Activated T-cell treated with anti-CD3 and anti-CD28 coated beads, Interleukin-2, amount 50 U/mL, for 24 hours (primary cell): Measurements from ENCODE around the gene PEPD.

Experiments used
- DNase-seq: peaks from one replicate; pipeline ENCODE4 v3.0.0-alpha.2; 2020
- H3K27ac Mint-ChIP-seq: 2 replicates; pipeline ENCODE4 v1.8.0; 2020; ENCODE audit warnings: mild to moderate bottlenecking, mixed read lengths
- H3K27me3 Mint-ChIP-seq: 2 replicates; pipeline ENCODE4 v1.8.0; 2020; ENCODE audit warnings: mixed read lengths
- H3K36me3 Mint-ChIP-seq: 2 replicates; pipeline ENCODE4 v1.8.0; 2020; ENCODE audit warnings: low read depth, mixed read lengths
- H3K4me1 Mint-ChIP-seq: 2 replicates; pipeline ENCODE4 v1.8.0; 2020; ENCODE audit warnings: low read depth, mixed read lengths
- H3K4me3 Mint-ChIP-seq: 2 replicates; pipeline ENCODE4 v1.8.0; 2020; ENCODE audit warnings: mild to moderate bottlenecking, moderate library complexity, mixed read lengths
- H3K9me3 Mint-ChIP-seq: 2 replicates; pipeline ENCODE4 v1.8.0; 2020; ENCODE audit warnings: mixed read lengths

Gene PEPD

DNA sequence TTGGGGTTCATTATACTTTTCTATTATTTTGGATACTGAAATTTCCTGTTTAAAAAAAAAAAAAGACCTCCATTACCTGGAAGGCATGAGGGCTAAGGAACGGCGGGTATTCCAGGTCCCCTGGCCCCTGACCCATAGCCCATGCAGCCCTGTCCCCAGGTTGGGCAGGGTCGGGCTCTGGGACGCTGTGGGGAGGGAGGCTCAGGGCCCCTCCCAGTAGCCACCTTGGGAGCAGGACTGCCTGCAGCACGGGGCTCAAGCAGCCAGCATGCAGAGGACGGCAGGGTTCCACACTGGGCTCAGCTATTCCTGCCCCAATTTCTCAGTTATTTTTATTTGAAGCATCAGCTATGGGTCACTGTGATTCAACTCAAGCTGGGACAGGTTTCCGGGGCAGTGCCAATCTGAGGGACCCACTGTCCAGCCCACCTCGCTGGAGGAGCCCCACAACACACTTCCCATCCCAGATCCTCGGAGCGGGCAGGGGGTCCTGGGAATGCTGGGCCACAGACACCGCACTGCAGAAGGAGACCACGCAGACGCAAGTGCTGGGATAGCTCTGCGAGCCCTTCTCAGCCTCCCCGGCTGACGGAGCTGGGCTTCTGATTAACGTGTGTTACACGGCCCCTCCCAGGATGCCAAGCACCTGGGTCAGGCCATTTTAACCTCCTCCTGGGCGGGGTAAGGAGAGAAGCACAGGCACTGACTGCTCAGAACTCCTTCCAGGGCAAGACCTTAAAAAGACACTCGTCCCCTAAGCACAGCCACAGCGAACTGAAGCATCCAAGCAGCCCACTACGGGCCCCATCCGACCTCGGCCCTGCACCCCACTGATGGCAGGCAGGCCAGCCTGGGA lies 60.1 kb downstream of the PEPD start:
- Mint-ChIP-seq H3K4me3 (no peak overlapping the region), H3K9me3 (no peaks in the 10 kb centered on the region), H3K36me3 (peaks cover 21% of the 10 kb centered on the region), H3K27ac (no peak overlapping the region), H3K4me1 (no peaks in the 10 kb centered on the region), H3K27me3 (no peaks in the 10 kb centered on the region)
- peak; percentile 12 for DNase-seq

DNA sequence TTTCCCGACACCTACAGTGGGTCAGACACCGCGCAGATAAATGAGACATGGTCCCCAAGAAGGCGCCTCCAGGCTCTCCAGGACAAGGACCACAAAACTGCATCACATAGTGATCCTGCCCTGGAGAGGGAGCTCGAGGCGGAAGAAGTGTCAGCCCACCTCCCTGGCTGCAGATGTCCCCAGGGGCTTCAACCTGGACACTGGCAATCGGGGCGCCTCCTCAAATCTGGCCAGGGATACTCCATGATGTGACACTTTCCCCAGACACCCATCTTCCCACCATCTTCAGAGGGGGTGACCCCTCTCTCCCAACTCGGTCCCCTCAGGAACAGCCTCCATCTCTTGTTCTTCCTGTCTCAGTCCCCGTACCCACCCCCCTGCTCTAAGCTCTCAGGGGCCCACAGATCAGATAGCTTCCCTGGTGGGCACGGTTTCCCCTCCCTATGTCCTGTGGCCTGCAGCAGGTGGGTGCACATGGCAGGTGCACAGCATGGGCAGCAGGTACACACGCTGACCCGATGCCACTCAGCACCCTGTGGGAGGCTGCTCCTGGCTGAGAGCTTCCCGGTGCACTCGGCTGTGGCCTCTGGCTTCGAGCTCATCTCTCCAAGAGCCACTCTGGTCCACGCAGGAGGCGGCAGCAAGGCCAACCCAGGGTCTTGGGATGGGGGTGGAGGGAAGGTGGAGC lies 61.2 kb downstream of the PEPD start:
- peak; percentile 11 for DNase-seq
- Mint-ChIP-seq H3K9me3 (no peaks in the 10 kb centered on the region), H3K27ac (no peak overlapping the region), H3K4me1 (no peaks in the 10 kb centered on the region), H3K4me3 (no peak overlapping the region), H3K27me3 (no peaks in the 10 kb centered on the region), H3K36me3 (peaks cover 21% of the 10 kb centered on the region)

DNA sequence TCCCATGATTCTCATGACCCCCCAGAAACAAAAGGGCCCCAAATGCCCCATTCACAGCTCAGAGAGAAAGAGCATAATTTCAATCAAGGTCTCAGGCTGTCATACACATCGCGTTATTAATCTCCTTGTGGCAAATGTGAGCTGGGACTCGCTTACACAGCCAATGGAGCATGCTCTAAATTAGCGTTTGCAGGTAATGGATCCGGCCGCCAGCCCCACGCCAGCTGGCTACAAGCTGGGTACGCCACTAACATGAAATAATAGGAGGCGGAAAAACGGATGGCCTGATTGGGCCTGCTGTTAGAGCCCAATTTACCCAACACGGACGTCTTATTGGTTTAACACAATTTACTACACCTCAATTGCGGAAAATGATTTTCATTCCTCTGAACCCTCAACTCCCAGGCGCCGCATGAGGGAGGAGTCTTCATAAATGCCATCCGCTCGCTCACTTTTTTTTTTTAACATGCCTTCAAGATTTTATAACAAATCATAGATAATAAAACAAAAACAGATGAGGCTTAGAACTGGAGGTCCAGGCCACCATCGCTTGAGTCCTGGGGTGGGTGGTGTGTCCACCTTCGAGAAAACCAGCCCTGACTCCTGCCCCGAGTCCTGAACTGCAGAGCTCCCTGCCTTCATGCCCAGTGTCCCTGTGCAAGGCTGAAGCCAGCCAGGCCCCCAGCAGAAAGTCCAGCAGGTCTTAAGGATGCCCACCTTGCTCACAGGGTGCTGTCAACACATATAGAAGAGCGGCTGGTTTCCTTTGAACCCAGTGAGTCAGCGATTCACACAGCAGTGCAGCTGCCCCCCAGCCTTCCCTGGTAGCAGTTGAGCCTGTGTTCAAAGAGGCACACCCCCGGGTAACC lies 62.1 kb downstream of the PEPD start:
- H3K9me3 Mint-ChIP-seq: no peaks in the 10 kb centered on the region
- no peaks in the 10 kb centered on the region for H3K4me1 Mint-ChIP-seq
- H3K27ac Mint-ChIP-seq: no peak overlapping the region
- no peaks in the 10 kb centered on the region for H3K27me3 Mint-ChIP-seq
- H3K4me3 Mint-ChIP-seq: no peak overlapping the region
- peak; percentile 12 for DNase-seq
- H3K36me3 Mint-ChIP-seq: peaks cover 21% of the 10 kb centered on the region

DNA sequence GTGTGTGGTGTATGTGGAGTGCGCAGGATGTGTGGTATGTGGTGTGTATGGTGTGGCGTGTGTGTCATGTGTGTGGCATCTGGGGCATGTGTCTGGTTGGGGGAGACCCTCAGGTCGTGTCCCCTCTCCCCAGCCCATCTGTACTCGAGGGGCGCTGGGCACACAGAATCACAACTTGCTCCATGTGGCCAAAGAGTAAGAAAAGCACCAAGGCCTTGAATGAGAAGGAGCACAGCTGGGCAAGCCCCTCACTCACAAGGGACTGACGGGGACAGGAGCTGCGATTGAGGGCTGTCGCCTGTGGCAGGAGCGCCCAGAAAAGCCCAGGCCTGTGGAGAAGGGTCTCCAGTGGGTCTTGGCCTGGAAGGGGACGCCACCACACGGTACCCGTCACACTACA lies 62.8 kb downstream of the PEPD start:
- peaks cover 20% of the 10 kb centered on the region for H3K36me3 Mint-ChIP-seq
- H3K27me3 Mint-ChIP-seq: no peaks in the 10 kb centered on the region
- no peaks in the 10 kb centered on the region for H3K4me1 Mint-ChIP-seq
- DNase-seq: peak; percentile 5
- H3K9me3 Mint-ChIP-seq: no peaks in the 10 kb centered on the region
- H3K27ac Mint-ChIP-seq: no peak overlapping the region
- no peak overlapping the region for H3K4me3 Mint-ChIP-seq

DNA sequence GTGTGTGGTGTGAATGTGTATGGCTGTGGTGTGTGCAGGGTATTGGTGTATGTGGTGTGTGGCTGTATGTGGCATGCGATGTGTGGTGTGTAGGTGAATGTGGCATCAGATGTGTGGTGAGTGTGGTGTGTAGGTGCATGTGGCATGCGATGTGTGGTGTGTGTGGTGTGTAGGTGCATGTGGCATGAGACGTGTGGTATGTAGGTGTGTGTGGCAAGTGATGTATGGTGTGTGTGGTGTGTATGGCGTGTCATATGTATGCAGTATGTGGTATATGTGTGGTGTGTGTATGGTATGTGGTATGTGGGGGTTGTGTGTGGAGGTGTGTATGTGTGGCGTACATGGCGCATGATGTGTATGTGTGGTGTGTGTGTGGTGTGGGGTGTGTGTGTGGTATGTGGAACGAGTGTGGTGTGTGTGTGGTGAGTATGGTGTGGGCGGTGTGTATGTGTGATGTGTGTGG lies 63.4 kb downstream of the PEPD start:
- Mint-ChIP-seq H3K4me3 (no peak overlapping the region), H3K4me1 (no peaks in the 10 kb centered on the region), H3K27me3 (no peaks in the 10 kb centered on the region), H3K27ac (no peak overlapping the region), H3K9me3 (no peaks in the 10 kb centered on the region), H3K36me3 (peaks cover 17% of the 10 kb centered on the region)
- peak; percentile 14 for DNase-seq

DNA sequence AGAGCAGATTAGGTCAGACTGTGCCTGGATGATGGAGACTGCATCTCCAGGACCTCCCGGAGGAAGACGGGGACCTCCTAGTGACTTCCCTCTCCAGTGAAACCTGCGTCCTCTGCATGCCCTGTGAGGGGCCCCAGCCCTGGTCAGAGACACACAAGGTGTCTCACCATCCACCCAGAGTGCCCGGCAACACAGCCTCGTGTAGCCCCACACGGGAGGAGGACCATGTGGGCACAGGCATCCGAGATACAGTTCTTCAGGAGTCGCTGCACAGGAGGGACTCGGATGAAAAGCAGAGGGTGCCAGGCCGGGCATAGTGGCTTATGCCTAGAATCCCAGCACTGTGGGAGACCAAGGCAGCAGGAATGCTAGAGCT lies 64.8 kb downstream of the PEPD start:
- H3K9me3 Mint-ChIP-seq: no peaks in the 10 kb centered on the region
- no peaks in the 10 kb centered on the region for H3K27me3 Mint-ChIP-seq
- peaks cover 10% of the 10 kb centered on the region for H3K36me3 Mint-ChIP-seq
- H3K4me3 Mint-ChIP-seq: no peak overlapping the region
- H3K4me1 Mint-ChIP-seq: no peaks in the 10 kb centered on the region
- H3K27ac Mint-ChIP-seq: no peak overlapping the region
- DNase-seq: peak; percentile 14

DNA sequence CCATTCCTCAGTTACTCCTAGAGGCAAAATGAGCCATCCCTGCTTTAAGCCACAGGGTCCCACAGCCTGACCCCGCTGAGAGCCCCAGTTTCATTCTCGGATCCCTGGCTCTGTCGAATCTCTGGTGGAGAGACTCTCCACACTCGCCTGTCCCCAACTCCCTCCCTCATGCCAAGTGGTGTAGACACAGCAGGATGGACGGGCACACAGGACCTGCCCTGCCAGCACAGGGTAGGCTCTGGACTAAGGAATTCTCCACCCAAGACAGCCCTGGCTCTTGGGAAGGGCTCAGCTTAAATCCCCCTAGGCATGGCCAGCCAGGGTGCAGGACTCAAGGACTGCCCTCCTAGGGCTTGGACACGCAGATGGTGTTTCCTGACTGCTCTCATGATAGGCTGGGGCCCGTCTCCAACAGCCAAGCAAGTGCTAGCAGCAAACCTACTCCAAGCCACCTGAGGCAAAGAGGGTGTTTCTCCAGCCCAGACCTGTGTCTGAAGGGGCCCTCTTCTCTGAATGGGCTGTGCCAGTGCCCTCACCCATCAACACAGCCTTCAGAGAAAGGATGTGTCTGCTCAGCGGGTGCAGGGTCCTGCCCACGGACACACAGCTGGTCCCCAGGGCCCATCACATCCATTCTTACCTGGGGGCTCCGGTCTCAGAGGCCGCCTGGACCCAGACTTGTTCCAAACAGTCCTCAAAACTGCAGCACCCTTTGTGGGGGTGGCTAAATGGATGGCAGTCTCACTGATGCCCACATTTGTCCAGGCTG lies 65.3 kb downstream of the PEPD start:
- Mint-ChIP-seq H3K27ac (no peak overlapping the region), H3K4me3 (no peak overlapping the region), H3K9me3 (no peaks in the 10 kb centered on the region), H3K27me3 (no peaks in the 10 kb centered on the region), H3K4me1 (no peaks in the 10 kb centered on the region), H3K36me3 (peaks cover 8% of the 10 kb centered on the region)
- DNase-seq: no peak

DNA sequence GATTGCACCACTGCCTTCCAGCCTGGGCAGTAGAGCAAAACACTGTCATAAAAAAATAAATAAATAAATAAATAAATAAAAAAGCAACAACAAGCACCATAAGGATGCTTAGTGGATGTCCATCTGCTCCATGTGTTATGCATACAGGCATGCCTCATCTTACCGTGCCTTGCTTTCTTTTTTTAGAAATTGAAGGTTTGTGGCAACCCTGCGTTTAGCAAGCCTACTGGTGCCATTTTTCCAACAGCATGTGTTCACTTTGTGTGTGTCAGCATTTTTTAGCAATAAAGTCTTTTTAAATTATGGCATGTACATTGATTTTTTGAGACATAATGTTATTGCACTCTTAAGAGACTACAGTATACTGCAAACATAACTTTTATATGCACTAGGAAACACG lies 68.3 kb downstream of the PEPD start:
- Mint-ChIP-seq H3K4me3 (no peak overlapping the region), H3K9me3 (no peaks in the 10 kb centered on the region), H3K27ac (no peak overlapping the region), H3K27me3 (no peaks in the 10 kb centered on the region), H3K36me3 (peaks cover 5% of the 10 kb centered on the region), H3K4me1 (no peaks in the 10 kb centered on the region)
- DNase-seq: no peak

DNA sequence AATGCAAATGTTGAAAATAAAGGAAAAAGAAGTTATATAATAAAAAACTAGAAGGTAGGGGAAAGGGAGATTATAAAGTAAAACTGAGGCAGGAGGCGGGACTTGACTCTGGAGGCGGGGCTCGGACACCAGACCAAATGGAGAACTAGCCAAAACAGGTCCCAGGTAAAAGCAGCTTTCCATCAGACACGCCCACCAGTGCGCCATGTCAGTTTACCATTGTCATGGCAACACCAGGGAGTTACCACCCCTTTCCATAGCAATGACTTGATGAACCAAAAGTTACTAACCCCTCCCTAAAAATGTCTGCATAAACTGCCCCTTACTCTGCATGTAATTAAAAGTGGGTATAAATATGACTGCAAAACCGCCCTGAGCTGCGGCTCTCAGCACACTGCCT lies 70.9 kb downstream of the PEPD start:
- H3K9me3 Mint-ChIP-seq: no peaks in the 10 kb centered on the region
- H3K36me3 Mint-ChIP-seq: peaks cover 9% of the 10 kb centered on the region
- H3K27ac Mint-ChIP-seq: no peak overlapping the region
- DNase-seq: no peak
- no peaks in the 10 kb centered on the region for H3K27me3 Mint-ChIP-seq
- H3K4me3 Mint-ChIP-seq: no peak overlapping the region
- H3K4me1 Mint-ChIP-seq: no peaks in the 10 kb centered on the region

DNA sequence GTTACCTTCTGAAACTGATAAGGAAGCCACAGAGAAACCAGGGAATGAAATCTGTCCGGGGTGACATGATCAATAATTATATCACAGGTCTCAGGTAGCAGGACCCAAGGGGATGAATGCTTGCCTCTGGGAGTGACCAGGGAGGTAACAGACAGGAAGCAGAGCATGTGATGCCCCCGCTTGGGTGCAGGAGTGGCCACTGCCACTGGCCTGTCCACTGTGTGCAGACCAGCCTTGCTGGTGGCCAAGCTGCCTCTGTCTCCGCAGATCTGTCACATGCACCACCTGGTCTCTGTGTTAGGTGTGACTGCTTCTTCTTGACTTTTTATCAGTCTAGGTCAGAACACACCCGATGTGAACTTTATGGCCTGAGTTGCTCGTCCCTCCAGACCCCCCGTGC lies 71.8 kb downstream of the PEPD start:
- peaks cover 9% of the 10 kb centered on the region for H3K36me3 Mint-ChIP-seq
- H3K27ac Mint-ChIP-seq: no peak overlapping the region
- DNase-seq: no peak
- no peaks in the 10 kb centered on the region for H3K9me3 Mint-ChIP-seq
- no peaks in the 10 kb centered on the region for H3K27me3 Mint-ChIP-seq
- H3K4me3 Mint-ChIP-seq: no peak overlapping the region
- no peaks in the 10 kb centered on the region for H3K4me1 Mint-ChIP-seq

DNA sequence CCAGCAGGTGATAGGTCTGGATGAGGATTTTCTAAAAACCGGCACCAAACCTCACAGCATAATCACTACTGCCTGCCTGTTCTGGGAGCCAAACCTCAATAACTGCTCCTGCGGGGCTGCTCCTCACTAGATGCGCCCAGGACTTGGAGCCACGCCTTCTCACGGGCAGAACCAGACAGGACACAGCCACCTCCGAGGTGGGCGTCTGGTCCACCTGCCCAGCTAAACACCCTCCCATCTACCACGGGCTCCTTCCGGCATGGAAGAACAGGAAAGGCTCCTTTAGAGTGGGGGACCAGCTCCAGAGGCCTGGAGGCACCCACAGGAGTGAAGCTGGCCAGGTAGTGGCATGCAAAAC lies 73.5 kb downstream of the PEPD start:
- Mint-ChIP-seq H3K9me3 (no peaks in the 10 kb centered on the region), H3K27ac (no peak overlapping the region), H3K27me3 (no peaks in the 10 kb centered on the region), H3K4me3 (no peak overlapping the region), H3K4me1 (no peaks in the 10 kb centered on the region), H3K36me3 (peaks cover 9% of the 10 kb centered on the region)
- DNase-seq: no peak

DNA sequence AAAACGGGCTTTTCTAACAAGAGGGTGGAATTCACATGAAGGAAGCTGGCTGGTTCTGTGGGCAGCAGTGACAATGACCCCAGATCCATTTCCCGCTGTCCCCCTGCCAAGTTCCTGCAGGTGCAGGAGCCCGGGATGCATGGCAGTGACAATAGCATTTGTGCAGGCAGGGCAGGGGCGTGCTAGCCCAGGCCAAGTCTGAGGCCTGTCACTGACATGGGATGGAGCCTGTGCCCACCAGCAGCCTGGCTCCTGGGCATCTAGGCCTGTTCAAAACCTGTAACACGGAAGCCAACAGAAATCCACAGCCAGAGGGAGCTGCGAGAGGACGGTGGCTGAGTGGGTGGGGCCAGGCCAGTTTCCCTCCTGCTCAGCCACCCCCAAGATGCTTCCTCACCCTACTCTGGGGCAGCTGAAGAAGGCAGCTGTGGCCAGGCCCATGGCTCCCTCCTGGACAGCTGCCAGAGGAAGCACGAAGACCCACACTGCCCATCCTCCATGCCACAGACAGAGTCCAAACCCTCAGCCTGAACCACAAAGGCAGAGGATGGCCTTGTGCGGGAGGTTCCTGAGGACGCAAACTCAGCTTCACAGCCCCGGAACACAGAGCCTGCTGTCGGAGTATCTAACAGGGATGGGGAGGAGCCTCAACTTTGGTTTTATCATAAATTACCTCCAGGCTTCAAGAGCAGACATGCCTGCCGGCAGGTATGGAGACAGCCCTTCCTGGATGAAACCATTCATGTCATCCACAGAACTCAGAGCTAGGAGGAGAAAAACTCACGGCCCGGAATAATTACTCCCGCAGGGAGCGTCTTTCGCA lies 74.0 kb downstream of the PEPD start:
- H3K27ac Mint-ChIP-seq: no peak overlapping the region
- no peak for DNase-seq

More for the DNA sequence above, 74.0 kb downstream of the PEPD start:
- Mint-ChIP-seq H3K4me1 (no peaks in the 10 kb centered on the region), H3K4me3 (no peak overlapping the region), H3K27me3 (no peaks in the 10 kb centered on the region), H3K9me3 (no peaks in the 10 kb centered on the region), H3K36me3 (peaks cover 9% of the 10 kb centered on the region)
